ENCODE measurements around the gene PGRMC2.

DNA sequence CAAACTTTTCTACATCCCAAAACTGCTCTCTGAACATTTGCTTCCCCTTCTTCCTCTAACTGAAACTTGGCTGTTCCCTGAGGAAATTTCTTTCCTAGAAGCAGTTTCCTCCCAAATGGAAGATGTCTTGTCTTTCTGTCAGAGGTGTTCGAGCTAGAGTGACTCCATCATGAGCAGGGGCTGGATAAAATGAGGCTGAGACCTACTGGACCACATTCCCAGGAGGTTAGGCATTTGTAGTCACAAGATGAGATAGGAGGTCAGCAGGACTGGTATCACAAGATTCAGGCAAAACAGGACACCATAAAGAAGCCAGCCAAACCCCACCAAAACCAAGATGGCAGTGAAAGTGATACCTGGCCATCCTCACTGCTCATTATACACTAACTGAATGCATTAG, 35.8 kb upstream of the PGRMC2 start:
- TF ChIP-seq POLR2A (IDR thresholded peaks at IDR 0.05), result no peak
- TF ChIP-seq, protein P1, sequence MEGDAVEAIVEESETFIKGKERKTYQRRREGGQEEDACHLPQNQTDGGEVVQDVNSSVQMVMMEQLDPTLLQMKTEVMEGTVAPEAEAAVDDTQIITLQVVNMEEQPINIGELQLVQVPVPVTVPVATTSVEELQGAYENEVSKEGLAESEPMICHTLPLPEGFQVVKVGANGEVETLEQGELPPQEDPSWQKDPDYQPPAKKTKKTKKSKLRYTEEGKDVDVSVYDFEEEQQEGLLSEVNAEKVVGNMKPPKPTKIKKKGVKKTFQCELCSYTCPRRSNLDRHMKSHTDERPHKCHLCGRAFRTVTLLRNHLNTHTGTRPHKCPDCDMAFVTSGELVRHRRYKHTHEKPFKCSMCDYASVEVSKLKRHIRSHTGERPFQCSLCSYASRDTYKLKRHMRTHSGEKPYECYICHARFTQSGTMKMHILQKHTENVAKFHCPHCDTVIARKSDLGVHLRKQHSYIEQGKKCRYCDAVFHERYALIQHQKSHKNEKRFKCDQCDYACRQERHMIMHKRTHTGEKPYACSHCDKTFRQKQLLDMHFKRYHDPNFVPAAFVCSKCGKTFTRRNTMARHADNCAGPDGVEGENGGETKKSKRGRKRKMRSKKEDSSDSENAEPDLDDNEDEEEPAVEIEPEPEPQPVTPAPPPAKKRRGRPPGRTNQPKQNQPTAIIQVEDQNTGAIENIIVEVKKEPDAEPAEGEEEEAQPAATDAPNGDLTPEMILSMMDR (IDR thresholded peaks at IDR 0.05), result no peak

Measured in heart left ventricle (tissue), 13 donors.